SKM-1 (cell line): ENCODE results near the gene ZNF106.

Experiments used
- DNase-seq: peaks from one replicate; lab custom pipeline; 2025; ENCODE audit not compliant: unreplicated experiment; lab: John Stamatoyannopoulos, UW

The ZNF106 gene

DNA sequence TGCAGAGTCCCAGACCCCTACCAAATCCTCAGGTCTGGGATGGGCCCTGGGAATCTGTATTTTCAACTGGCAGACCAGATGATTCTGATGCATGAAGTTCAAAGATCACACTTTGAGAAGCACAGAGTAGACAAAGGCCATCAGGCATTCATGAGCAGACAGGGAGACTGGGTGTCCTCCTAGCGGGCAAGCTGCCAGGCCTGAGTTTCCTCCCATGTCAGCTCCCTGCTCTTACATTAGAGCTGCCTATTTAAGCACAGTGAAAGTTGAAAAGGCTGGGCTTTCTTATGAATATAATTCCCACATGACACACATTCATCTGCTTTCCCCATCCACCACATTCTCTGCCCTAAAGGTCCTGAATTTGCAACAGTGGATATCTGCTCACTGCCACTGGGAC lies 117.7 kb downstream of the ZNF106 start:
- DNase-seq, result no peak

DNA sequence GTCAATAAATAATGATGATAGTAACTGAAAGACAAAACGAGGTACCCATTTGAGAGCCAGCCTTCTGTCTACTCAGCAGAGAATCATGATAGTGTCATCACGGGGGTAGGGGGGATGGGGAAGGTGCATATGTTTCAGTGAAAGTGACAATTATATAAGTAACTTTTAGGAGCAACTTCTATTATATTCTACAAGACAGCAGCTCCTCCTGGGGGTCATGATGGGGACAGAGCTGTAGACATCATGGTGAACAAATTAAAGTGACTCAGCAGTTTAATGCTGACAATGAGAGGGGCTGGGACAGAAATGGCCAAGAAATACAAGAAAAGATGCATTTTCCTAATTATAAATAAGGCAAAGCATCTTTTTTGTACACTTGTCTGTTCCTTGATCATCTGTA lies 119.8 kb downstream of the ZNF106 start:
- DNase-seq, result no peak

DNA sequence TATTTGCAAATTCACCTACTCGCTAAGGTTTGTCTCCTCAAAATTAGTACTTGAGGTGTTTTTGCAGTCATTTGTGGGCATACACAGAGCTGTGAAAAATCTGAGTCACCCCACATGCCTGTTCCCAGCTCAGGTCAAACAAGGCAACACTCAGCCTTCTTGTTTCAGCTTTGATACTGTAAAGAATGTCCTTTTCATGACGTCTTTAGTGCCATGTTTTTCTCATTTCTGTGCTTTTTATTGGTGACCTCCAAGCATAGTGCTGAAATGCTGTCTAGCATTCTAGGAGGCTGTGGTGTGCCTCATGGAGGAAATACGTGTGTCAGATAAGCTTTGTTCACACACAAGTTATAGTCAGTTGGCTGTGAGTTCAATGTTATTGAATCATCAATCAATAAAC lies 122.8 kb downstream of the ZNF106 start:
- no peak for DNase-seq

DNA sequence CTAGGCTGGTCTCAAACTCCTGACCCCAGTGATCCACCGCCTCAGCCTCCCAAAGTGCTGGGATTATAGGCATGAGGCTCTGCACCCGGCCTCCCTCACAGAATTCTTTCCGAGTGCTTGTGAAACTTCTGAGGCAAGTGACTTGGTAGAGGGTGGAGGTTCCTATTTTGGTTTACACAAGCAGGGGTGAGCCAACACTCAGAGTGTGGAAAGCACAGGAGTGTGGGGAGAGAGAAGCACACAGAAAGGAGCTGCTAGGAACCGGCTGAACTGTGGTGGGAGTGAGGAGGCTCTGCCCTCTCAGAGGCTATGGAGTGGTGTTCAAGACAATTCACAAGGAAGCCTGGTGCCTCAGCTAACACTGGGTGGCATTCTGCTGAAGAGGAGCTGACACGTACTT lies 123.9 kb downstream of the ZNF106 start:
- peak; percentile 90 for DNase-seq

DNA sequence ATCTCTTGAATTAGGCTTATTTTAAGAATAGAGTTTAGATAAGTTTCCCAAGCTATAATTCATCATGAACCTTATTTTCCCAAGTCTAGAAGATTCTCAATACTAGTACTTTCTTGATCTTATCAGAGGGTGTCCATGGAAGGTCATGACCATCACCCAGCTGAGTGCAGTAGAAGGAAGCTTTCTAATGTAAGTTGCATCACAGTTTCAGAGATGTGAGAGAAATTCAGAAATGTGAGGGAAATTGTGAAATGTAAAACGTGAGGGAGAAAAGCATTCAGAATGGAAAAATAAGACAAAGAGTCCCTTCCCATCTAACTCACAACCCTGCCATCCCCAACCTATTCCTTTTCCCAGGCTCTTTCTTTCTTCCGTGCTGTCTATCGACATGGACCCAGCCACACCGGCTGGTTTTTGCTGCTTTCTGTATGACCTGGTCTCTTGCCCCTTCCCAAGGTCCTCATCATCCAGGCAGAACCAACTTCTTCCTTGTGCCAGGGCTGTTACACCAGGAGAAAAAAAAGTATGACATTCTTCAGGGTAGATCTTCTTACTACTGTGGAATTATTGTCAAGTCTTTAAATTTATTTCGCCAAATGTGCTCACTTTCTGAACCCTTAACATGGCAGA lies 124.9 kb downstream of the ZNF106 start:
- DNase-seq, result peak; percentile 59

DNA sequence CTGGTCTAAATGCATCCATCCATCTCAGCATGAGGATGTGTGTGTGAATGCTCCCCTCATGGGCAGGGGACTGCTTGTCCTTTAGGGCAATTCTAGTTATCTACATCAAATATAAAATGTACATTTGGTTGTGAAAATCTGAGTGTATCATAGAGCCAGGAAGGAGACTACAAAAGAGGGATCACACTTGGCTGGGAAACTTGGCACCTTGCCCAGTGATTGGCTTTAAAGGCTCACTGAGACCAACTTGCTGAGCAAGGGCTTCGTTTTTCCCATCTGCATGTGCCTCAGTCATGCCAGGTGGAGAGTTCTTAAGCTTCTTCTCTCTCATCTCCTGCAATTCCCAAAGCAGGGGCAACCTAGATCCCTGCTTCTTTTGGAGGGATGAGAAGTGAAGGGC lies 126.4 kb downstream of the ZNF106 start:
- no peak for DNase-seq

DNA sequence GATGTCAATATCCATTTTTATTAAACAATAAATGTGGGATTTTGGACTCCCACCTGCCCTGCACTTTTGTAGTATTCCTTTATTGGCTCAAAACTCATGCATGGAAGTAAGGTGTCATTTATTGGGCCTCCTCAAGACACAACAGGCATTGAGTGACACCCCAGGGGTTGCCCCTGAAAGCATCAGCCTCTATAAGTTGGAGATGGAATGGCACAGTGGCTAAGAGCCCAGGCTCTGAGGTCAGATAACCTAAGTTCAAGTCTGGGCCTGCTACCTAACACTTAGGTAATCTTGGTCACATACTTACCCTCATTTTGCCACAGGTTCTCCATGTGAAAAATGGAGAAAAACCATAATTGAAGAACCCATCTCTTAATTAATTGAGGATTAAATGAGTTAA lies 127.0 kb downstream of the ZNF106 start:
- DNase-seq, result no peak

DNA sequence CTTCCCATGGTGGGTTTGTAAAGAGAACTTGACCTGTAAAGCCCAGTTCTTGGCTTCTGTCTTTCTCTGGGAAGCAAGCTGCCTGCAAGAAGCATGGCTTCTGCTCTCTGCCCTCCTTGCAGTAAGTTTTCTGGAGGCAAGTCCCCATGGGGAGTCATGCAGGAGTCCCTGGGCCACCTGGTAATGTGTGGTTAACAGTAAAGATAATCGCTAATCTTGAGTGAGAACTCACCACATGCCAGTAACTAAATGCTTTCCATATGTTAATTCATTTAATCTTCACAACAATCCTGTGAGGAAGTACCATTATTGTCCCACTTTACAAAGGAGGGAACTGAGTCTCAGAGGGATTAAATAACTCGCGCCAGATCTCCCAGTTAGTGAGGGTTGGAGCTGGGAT lies 127.5 kb downstream of the ZNF106 start:
- no peak for DNase-seq
